HG03135 (cell line): Measurements from ENCODE around the gene NDFIP2.
A peak's percentile ranks its signal among the peaks of the same experiment; 100 is the strongest.

Experiments used
- ATAC-seq: cut with Tn5 transposase; IDR thresholded peaks from one replicate; pipeline ENCODE4 v1.9.1; 2021; ENCODE audit warnings: mild to moderate bottlenecking, moderate library complexity; ENCODE audit not compliant: unreplicated experiment

The NDFIP2 gene

GRCh38 chr13:79492918-79493594 lies 12.1 kb downstream of the NDFIP2 start:
- no peak for ATAC-seq

- peak; percentile 73 for ATAC-seq
These were observed 15.2 kb downstream of the NDFIP2 start for GRCh38 chr13:79496188-79496587.

GRCh38 chr13:79497064-79497463 lies 16.1 kb downstream of the NDFIP2 start:
- no peak for ATAC-seq

- no peak for ATAC-seq
These were observed 16.9 kb downstream of the NDFIP2 start for GRCh38 chr13:79497852-79498251.

GRCh38 chr13:79500829-79501228 lies 19.9 kb downstream of the NDFIP2 start:
- no peak for ATAC-seq

GRCh38 chr13:79501538-79502232 lies 20.7 kb downstream of the NDFIP2 start:
- ATAC-seq: no peak

- no peak for ATAC-seq
These were observed 22.0 kb downstream of the NDFIP2 start for GRCh38 chr13:79502859-79503468.

GRCh38 chr13:79503473-79504017 lies 22.6 kb downstream of the NDFIP2 start:
- no peak for ATAC-seq

GRCh38 chr13:79508224-79508961 lies 27.4 kb downstream of the NDFIP2 start:
- no peak for ATAC-seq

- ATAC-seq: no peak
These were observed 30.7 kb downstream of the NDFIP2 start for GRCh38 chr13:79511611-79512010.

GRCh38 chr13:79512950-79513349 lies 32.0 kb downstream of the NDFIP2 start:
- ATAC-seq: no peak

GRCh38 chr13:79516595-79516994 lies 35.6 kb downstream of the NDFIP2 start:
- no peak for ATAC-seq

GRCh38 chr13:79519255-79519654 lies 38.3 kb downstream of the NDFIP2 start:
- ATAC-seq: no peak

GRCh38 chr13:79522583-79522982 lies 41.6 kb downstream of the NDFIP2 start:
- peak; percentile 97 for ATAC-seq

- no peak for ATAC-seq
These were observed 44.3 kb downstream of the NDFIP2 start for GRCh38 chr13:79525064-79525857.

- ATAC-seq: no peak
These were observed 46.7 kb downstream of the NDFIP2 start for GRCh38 chr13:79527698-79528097.

GRCh38 chr13:79528356-79528755 lies 47.4 kb downstream of the NDFIP2 start:
- no peak for ATAC-seq

GRCh38 chr13:79528759-79529191 lies 47.8 kb downstream of the NDFIP2 start:
- ATAC-seq: no peak

- no peak for ATAC-seq
These were observed 48.9 kb downstream of the NDFIP2 start for GRCh38 chr13:79529817-79530216.

GRCh38 chr13:79530270-79530669 lies 49.3 kb downstream of the NDFIP2 start:
- ATAC-seq: no peak
